GM19023 (cell line): ENCODE data around the gene SEMA6A.

Experiments
- ATAC-seq: cut with Tn5 transposase; IDR thresholded peaks from one replicate; pipeline ENCODE4 v1.9.1; 2021; ENCODE audit warnings: mild to moderate bottlenecking, moderate library complexity; ENCODE audit not compliant: unreplicated experiment

SEMA6A gene

GRCh38 chr5:116497631-116498030 is 77.0 kb downstream of the SEMA6A start:
- no peak for ATAC-seq

- ATAC-seq, result no peak
Measured at GRCh38 chr5:116495786-116496357, 78.8 kb downstream of the SEMA6A start.

- no peak for ATAC-seq
Measured at GRCh38 chr5:116494784-116495450, 79.7 kb downstream of the SEMA6A start.

- ATAC-seq, result no peak
Measured at GRCh38 chr5:116492776-116493175, 81.8 kb downstream of the SEMA6A start.

GRCh38 chr5:116492016-116492623 is 82.5 kb downstream of the SEMA6A start:
- ATAC-seq, result no peak

- ATAC-seq, result no peak
Measured at GRCh38 chr5:116488356-116489041, 86.1 kb downstream of the SEMA6A start.

- no peak for ATAC-seq
Measured at GRCh38 chr5:116487045-116487444, 87.6 kb downstream of the SEMA6A start.

- ATAC-seq, result no peak
Measured at GRCh38 chr5:116486588-116486987, 88.0 kb downstream of the SEMA6A start.

GRCh38 chr5:116484645-116485044 is 90.0 kb downstream of the SEMA6A start:
- ATAC-seq, result no peak

GRCh38 chr5:116482394-116482793 is 92.2 kb downstream of the SEMA6A start:
- no peak for ATAC-seq

- no peak for ATAC-seq
Measured at GRCh38 chr5:116480894-116481510, 93.6 kb downstream of the SEMA6A start.

GRCh38 chr5:116479776-116480675 is 94.6 kb downstream of the SEMA6A start:
- ATAC-seq, result no peak

- no peak for ATAC-seq
Measured at GRCh38 chr5:116478491-116478890, 96.1 kb downstream of the SEMA6A start.

- no peak for ATAC-seq
Measured at GRCh38 chr5:116476897-116477537, 97.6 kb downstream of the SEMA6A start.

GRCh38 chr5:116475338-116475737 is 99.3 kb downstream of the SEMA6A start:
- no peak for ATAC-seq

GRCh38 chr5:116473706-116474105 is 100.9 kb downstream of the SEMA6A start:
- ATAC-seq, result no peak

- no peak for ATAC-seq
Measured at GRCh38 chr5:116472274-116472673, 102.3 kb downstream of the SEMA6A start.

- no peak for ATAC-seq
Measured at GRCh38 chr5:116469631-116470030, 105.0 kb downstream of the SEMA6A start.

- ATAC-seq, result no peak
Measured at GRCh38 chr5:116468583-116468982, 106.0 kb downstream of the SEMA6A start.

GRCh38 chr5:116467465-116467843 is 107.2 kb downstream of the SEMA6A start:
- no peak for ATAC-seq
